Amygdala (tissue), 56 donors: ENCODE results near the gene CYSLTR1.
"Not testable (repeated sequence)": the region's sequence is repeated elsewhere in the genome, so short reads cannot be mapped to it uniquely, and the experiment has no call there.

Source experiments
- DNase-seq, 56 donors: peaks; one replicate each; lab custom pipeline; 2025; lab: John Stamatoyannopoulos, UW

The CYSLTR1 gene

GRCh38 chrX:78226047-78226446 lies 101.4 kb downstream of the CYSLTR1 start:
- not testable (repeated sequence) for DNase-seq
